HG02885 (cell line): ENCODE measurements around the gene DDAH1.
"Not testable (repeated sequence)": the region's sequence is repeated elsewhere in the genome, so short reads cannot be mapped to it uniquely, and the experiment has no call there.

Experiments used
- ATAC-seq: cut with Tn5 transposase; IDR thresholded peaks from one replicate; pipeline ENCODE4 v1.9.1; 2021; ENCODE audit warnings: mild to moderate bottlenecking; ENCODE audit not compliant: unreplicated experiment, poor library complexity

The DDAH1 gene

DNA sequence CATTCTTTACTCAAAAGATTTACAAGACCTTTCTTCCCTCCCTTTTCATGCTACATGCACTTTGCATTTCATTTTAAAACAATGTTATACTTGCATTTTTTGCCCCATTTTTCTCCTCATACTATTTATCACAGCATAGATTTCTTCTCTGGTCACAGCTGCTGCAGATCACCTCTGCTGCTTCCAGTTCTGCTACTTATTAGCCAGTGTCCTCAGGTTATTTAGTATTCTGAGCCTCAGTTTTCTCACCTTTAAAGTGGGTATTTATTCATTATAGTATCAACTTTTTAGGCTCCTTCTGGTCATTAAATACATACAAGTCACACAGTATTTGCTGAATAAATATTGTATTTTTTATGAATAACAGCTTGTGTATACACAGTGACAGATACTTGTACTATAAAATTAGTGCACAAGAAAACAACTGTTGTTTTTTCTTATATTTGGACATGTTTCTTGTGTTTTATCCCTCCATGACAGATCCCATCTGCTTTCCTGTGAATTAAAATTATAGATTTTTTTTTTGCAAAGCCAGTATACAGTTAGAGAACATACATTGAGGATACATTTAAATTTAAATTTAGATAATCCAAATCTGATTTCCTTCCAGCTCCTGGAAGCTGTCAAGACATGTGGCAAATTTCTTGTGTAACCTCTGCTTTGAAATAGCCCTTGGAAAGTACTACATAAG, 103.2 kb downstream of the DDAH1 start:
- no peak for ATAC-seq

DNA sequence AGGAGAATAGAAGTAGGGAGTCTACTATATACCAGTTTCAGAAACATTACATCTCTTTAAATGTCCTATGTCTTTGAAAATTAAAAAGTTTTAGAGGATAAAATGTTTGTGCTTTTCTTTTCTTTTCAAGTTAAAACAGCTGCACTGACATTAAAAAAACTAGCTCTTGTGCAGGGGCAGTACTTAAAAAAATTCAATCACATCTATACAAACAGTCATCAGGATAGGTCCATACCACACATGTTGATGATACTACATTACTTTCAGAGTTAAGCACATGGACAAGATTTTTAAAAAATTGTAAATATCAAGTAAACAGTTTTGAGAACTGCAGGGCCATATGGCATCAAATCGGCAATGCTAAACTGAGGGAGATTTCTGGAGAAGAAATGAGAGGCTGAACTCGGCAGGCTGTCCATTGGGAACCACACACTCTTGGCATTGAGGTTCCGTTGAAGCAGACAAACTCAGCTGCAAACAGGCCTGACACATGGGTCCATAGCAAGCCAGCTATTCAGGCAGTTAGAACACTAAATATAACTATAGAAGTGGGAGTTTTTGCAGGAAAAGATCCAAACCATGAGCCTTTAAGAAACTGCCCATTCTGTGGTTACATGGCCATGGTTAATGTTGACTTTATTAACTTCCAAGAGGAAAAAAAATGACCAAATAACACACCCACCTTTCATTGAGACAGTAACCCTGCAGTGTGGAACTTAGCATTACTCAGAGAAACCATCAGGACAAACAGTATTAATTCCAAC, 104.0 kb downstream of the DDAH1 start:
- ATAC-seq: no peak

DNA sequence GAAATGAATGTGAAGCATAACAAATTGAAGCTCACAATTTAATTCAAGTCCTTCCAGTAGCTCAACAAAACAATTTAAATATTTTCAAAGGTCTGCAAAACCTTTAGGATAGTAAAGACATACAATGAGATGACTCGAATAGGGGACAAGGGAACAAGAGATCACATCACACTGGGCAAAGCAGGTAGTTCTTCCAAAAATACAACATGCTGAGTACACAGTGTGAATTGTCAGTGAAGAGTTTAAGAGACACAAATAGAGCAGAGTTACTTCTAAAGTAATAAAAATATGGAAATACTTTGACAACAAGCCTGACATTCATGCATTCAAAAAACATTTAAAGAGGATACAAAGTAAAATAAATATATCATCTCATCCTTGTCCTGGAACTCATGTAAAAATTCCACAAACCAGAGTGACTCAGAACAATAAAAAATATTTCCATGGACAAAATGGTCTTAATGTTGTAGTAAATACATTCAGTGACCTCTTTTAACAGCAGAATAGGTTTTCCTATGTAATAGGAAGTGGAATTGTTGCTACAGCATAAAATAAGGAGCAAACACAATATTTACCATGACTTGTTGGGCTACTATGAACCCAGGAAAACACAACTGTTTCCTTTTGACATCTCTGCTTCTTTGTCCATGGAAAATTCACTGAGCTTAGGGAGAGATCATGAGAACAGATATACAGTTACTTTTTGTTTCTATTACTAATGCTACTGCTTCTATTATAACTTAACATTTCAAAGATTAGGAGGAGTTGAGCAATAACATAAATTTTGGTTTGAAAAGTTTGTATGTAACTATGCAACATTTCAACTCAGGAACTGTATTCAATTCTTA, 104.9 kb downstream of the DDAH1 start:
- ATAC-seq: no peak

DNA sequence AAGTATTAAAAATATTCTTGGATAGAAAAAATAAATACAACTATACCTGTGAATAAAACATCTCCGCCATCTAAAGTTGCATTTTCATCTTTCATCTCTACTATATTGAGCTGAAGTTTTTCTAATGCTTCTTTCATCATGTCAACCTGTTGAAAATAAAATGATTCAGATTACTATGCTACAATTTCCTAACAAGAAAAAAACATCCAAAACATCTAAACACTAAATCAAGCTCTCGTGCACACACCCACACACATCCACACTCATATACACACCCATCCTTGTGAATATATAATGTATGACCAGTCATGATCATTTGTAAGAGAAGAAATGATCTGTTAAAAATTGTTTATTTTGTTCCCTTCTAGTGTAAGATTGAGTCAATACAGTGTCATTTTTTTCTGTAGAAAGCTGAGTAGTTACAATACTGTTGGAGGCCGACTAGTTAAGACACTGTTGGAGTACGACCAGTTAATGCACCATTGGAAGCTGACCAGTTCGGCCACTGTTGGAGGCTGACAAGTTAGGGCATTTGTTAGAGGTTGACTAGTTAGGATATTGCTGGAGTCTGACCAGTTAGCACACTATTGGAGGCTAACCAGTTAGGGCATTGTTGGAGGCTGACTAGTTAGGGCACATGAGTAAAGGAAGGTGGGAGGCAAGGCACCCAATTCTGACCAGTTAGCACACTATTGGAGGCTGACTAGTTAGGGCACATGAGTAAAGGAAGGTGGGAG, 106.1 kb downstream of the DDAH1 start:
- no peak for ATAC-seq

DNA sequence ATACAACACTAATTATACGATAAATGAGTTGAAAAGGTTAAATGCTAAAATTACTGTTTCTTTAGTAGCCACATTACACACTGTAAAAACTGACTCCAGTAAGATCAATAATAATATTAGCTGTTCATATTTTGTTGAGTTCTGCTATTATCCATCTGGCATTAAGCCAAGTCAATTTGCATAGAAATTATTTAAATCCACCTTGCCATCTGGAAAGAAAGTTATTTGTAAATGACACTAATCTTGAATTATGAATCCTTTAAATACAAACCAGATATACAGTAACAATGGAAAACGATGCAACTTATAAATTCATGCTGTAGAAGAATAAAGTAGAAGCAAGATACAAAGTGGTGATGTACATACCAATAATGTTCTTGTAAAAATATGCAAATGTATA, 107.1 kb downstream of the DDAH1 start:
- ATAC-seq: no peak

DNA sequence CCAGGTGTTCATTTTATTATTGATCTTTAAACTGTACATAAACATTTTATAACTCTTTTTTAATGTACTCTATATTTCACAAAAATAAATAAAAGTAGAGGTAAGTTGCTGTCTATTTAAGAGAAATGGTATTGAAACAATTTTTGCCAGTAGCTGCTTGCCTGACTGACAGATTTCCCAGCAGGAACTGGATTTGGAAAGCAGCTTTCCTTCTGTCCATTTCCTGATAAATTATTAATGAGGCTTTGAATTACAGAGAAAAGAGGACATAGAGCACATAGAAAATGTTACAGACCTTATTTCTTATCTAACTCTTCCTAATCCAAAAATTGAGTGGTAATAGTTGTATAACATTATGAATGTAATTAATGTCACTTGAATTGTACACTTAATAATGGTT, 108.8 kb downstream of the DDAH1 start:
- ATAC-seq: no peak

DNA sequence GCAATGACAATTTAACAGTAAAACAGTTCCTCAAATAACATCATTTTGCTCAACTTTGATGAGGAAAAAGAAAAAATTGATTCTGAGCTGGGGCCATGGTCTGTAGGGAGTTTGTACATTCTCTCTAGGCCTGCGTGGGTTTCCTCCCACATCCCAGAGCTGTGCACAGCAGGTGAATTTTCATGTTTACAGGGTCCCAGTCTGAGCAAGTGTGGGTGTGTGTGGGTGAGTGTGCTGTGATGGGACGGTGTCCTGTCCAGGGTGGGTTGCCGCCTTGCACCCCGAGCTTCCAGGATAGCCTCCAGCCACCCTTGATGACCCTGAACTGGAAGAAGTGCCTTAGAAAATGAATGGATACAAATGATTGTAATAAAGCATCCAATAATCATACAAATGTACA, 112.9 kb downstream of the DDAH1 start:
- ATAC-seq: no peak

DNA sequence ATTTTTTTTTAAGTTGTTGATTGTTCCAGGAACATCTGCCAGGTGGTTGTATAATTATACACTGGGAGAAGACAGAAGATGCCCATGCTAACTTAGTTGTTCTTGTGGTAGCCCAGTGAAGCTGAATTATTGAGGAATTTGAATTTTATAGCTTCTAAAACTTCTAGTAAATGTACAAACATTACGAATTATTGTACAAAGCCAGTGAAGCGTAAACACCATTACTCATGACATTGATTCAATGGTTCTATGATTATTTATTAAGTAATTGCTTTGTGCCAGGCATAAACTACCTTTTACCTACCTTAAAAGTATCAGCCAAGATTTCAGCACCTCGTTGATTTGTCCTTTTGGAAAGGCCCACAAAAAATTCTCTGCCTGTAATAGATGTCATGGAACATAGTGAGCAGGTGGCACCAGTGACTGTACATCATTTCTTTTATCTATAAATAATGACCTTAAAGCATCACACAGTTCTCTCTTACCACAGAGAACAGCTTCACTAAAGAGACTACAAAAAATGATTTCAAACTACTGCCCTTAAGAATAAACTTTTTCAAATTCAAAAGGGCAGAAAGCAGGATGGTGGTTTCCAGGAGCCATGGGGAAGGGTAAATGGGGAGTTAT, 113.6 kb downstream of the DDAH1 start:
- no peak for ATAC-seq

DNA sequence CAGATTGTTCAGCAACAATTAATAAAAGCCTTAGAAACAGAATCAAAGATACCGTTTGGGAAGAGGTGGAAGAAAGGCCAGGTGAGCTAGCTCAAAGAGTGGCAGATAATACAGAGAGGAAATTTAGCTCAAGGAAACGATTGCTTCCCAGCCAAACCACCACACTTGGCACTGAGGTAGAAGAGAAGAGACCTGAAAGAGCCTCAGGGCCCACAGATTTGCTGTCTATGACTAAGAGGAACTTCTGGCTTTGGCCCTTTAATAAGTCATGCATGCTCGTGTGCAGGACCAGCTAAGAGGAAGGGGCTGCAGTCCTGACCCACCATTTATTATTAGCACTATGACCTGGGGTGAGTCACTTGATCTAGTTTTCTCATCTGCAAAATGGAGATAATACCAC, 115.7 kb downstream of the DDAH1 start:
- ATAC-seq: no peak

DNA sequence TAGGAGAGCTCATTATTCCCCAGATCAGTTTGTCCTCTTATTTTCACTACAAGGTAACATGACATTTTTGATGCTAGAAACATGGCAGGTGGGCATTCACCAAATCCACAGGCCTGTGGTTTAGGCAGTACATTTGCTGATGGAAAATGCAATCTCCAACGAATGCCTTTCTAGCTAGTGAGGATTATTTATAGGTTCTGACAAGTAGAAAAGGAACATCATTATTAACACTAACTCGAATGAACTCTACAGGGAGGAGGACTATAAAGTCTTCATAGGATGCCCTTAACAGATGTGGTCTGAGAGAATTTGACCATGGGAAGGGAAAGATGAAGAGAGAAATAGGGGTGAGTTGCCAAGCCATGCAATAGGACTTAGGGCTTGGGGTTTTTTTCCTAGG, 117.1 kb downstream of the DDAH1 start:
- ATAC-seq: no peak

DNA sequence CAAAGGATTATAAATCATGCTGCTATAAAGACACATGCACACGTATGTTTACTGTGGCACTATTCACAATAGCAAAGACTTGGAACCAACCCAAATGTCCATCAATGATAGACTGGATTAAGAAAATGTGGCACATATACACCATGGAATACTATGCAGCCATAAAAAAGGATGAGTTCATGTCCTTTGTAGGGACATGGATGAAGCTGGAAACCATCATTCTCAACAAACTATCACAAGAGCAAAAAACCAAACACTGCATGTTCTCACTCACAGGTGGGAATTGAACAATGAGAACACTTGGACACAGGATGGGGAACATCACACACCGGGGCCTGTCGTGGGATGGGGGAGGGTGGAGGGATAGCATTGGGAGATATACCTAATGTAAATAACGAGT, 117.7 kb downstream of the DDAH1 start:
- not testable (repeated sequence) for ATAC-seq

DNA sequence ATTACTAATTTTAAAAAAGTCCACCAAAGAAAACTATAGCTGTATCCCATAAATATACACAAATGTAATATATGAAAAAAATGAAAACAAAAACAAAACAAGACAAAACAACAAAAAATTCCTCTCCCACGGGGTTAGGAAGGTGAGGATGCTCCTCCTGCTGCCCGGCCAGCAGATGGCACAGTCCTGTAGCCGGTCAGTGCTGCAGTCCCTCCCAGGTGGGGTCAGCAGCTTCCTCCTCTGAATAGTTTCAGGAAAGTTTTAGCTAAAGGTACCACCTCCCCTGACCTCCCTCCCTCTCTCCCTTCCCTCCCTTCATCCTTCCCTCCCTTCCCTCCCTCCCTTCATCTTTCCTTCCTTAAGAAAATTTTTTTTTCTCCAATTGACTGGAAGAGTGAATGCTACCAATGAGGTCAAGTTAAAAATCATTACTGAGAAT, 120.7 kb downstream of the DDAH1 start:
- ATAC-seq: no peak

DNA sequence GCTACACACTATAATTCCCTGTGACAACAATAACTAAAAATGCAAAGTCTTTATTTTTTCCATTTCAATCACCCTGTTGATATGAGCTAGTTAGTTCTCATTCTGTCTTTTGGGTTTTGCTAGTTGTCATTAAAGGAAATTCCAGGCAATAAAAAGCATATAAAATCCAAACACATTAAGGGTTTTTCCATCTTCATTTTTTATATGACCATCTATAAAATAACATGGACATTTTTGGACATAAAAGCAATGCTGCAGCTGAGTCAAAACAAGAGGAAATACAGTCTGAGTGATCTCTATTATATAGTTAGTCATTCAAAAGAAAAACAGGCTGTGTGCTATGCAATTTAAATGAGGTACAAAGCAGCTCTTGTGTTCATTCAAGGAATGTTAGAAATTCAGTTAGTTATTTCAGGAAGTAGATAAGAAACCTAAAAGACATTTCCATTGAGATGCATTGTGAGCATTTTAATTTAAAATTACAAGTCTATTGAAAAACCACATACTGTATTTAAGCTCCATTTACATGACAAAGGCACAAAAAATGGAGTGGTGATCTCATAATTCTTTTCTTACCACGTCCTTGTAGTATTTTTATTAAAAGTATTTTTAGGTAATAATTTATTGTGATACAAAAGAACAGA, 121.2 kb downstream of the DDAH1 start:
- ATAC-seq: no peak

DNA sequence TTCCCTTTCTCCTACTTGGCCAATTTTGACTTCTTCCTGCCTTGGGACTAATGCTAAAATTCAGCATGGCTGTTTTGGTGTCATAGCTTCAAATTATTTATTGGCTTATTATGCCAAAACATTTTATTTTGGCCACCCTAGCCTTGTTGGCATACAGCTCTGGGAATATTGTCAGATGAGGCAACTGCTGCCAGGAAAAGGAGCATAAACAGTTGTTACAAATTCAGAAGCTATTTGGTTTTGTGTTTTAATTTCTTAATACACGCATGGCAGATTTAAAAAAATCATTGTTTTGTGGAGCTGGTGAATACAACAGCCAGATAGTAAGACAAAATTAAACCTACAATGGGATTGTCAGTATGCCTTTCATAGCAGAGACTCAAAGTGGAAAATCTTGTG, 121.7 kb downstream of the DDAH1 start:
- ATAC-seq: no peak

DNA sequence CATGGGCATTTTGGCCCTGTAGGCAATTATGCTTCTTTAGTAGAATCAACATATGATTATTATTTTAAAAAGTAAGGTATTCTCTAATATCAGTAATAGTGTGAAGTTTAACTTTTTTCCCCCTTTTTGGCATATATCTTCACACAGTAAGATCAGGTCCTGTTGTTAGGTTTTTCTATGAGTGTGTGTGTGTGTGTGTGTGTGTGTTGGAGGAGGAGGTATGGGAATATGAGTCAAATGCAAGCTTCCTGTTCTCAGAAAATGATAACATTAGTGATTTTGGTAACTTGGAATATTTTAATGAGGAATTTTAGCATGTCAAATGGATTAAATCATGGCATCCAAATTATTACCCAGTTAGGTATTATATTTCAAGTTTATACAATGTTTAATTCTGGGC, 122.8 kb downstream of the DDAH1 start:
- ATAC-seq: no peak

DNA sequence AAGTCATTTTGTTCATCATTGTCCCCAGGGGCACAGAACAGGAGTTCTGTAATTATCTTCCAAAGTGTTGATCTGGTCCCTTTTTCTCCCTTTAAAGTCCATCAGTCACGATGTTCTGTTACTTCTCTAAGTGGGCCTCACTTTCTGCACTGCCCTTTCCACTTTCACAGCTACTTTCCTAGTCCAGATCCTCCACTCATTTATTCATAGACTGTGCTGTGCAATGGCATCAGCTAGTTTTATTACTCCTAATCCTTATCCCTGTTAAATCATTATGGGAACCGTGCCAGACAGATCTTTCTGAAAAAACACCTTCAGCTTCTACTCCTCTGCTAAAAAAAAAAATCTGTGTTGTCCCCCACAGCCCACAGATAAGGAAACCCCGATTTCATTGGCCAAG, 124.5 kb downstream of the DDAH1 start:
- no peak for ATAC-seq

DNA sequence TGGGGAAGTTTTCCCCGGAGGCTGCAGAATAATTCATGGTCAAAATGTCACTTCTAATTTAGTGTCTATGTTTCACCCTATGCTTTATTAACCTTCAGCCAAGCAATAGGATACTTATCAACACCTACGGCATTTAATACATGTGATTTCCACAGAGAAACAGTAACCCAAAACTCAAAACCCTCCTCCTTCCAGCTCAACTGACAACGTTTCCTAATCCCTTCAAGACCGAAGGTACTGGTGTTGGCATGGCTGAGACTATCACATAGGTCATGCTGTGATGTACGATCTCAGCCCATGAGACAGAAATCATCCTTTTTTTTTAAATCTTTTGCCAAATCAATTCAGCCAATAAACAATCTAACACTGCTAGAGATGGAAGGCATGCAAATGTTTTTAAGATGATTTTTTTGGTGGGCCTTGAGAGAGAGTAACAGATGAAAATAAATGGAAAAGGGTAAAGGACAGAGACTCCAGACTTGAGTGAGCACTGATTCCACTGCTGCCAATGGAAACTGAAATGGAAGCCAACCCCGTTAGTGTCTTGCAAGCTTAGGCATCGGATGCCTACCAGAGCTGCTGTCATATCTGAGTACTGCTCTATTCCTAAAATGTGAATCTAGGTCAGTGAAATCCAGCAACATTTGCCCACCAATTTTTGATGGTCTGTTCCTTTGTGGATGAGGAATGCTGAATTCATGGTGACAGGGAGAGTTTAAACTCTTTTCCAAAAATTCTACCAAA, 125.1 kb downstream of the DDAH1 start:
- no peak for ATAC-seq

DNA sequence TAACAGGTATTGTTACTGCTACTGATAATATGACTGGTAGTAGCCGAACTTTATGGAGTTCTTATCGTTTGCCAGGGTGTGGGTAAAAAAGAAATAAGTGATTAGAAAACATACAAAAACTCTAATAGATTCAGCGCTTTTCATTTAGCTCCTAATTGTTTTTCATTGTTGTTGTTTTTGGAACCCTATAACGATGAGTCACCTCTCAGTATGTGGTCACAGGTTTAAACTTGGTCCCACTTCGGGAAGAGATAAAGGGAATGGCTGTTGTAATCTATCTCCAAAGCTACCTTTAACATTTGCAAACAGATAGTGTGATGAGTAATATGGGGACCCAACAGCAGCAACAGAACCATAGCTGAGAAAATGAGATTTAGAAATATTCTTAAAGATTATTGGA, 125.9 kb downstream of the DDAH1 start:
- no peak for ATAC-seq

DNA sequence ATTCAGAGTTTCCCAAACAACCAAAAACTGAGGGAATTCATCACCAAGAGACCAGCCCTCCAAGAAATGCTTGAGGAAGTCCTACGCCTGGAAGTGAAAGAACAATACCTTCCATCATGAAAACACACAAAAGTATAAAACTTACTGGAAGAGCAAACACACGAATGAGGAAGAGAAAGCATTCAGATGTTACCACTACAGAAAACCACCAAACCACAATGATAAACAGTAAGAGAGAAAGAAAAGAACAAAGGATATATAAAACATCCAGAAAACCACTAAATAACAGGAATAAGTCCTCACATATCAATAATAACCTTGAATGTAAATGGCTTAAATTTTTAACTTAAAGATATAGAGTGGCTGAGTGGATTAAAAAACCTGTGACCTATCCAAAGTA, 130.0 kb downstream of the DDAH1 start:
- ATAC-seq: peak; percentile 69
